Omental fat pad (tissue), 4 donors: ENCODE data around the gene LRRC27. TPM values are rescaled to one million over a fixed set of nuclear protein-coding genes. Genes with fewer than 3 reads are reported as not detected.
A peak's percentile ranks its signal among the peaks of the same experiment; 100 is the strongest.

Experiments
- ATAC-seq: fragments of 150-250 bp; one replicate; pipeline ENCODE4 v1.9.1; 2016; ENCODE audit warnings: mild to moderate bottlenecking, moderate library complexity; ENCODE audit not compliant: low FRiP score
- DNase-seq: peaks from one replicate; pipeline ENCODE4 v3.0.0-alpha.2; 2019; ENCODE audit warnings: low spot score
- CTCF ChIP-seq, 3 donors: fragments of 450-650 bp; IDR thresholded peaks; one replicate each; pipeline ENCODE4 v1.5.1; 2016 to 2017; ENCODE audit warnings: antibody characterized with exemption in 3 of 3, mild to moderate bottlenecking in 3 of 3, moderate library complexity in 2 of 3
- total RNA-seq, 4 donors: library from RNA; depleted of rRNA; stranded (reverse); fragments of >200 nt; gene quantifications; one replicate each; pipeline ENCODE4 v1.1.0, GENCODE V29; 2016

Gene LRRC27
- total RNA-seq, 4 donors from 2014 or later = 5.0 to 12.1 (median 7.7) TPM

- ATAC-seq (no peak), DNase-seq (no peak)
- no peak for TF ChIP-seq CTCF (IDR thresholded peaks at IDR 0.05)
Measured at GRCh38 chr10:132326925-132327324, 5.1 kb upstream of the LRRC27 start.

GRCh38 chr10:132328106-132328505 lies 3.9 kb upstream of the LRRC27 start:
- DNase-seq (no peak), ATAC-seq (no peak)
- no peak for TF ChIP-seq CTCF (IDR thresholded peaks at IDR 0.05)

- no peak for DNase-seq
- no peak for TF ChIP-seq CTCF (IDR thresholded peaks at IDR 0.05)
Measured at GRCh38 chr10:132328738-132329137, 3.3 kb upstream of the LRRC27 start.

GRCh38 chr10:132329565-132330485 lies 2.2 kb upstream of the LRRC27 start:
- no peak for DNase-seq
- TF ChIP-seq CTCF (IDR thresholded peaks at IDR 0.05) = no peak
- ATAC-seq = no peak

More at GRCh38 chr10:132328738-132329137, 3.3 kb upstream of the LRRC27 start:
- no peak for ATAC-seq

- no peak for TF ChIP-seq CTCF (IDR thresholded peaks at IDR 0.05)
- DNase-seq (no peak), ATAC-seq (no peak)
Measured at GRCh38 chr10:132330486-132330833, 1.5 kb upstream of the LRRC27 start.

GRCh38 chr10:132332433-132332754 lies 401 bp downstream of the LRRC27 start:
- no peak for DNase-seq
- TF ChIP-seq CTCF (IDR thresholded peaks at IDR 0.05) = no peak
- ATAC-seq = peak; percentile 9

GRCh38 chr10:132333386-132333785 lies 1.4 kb downstream of the LRRC27 start:
- TF ChIP-seq CTCF (IDR thresholded peaks at IDR 0.05) = no peak
- no peak for ATAC-seq
- no peak for DNase-seq
